NT2/D1 (cell line): ENCODE measurements around the gene EMID1.

ENCODE experiments used
- SUZ12 ChIP-seq: IDR thresholded peaks from 2 replicates; pipeline ENCODE4 v1.6.1; 2011; ENCODE audit not compliant: insufficient read length, insufficient read depth; ENCODE audit errors: extremely low read depth
- YY1 ChIP-seq: IDR thresholded peaks from 2 replicates; pipeline ENCODE4 v1.6.1; 2011; ENCODE audit not compliant: insufficient read length, insufficient read depth
- ZNF274 ChIP-seq: IDR thresholded peaks from 2 replicates; pipeline ENCODE4 v1.6.1; 2011; ENCODE audit warnings: mild to moderate bottlenecking, low read depth, low read length

DNA sequence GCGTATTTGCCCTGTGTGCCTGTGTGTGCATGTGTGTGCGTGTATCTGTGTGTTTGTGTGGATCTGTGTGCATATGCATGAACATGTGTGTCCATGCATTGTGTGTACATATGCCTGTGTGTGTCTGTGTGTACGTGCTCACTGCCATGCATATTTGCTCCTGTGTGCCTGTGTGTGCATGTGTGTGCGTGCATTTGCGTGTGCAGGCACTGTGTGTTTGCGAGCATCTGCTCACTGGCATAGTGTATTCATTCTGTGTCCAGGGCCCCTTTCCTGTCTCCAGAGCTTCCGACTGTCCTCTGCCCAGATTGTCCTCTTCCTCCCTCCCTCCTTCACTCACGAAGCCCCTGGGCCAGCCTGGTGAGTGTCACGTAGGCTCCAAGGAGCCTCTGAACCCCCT, 5.8 kb downstream of the EMID1 start:
- TF ChIP-seq ZNF274 (no peak), YY1 (no peak), SUZ12 (no peak)
